GM12864 (cell line): Measurements from ENCODE around the gene CUZD1.

Source experiments
- DNase-seq: peaks from one replicate; pipeline ENCODE4 v3.0.0-alpha.2; 2011; ENCODE audit warnings: low read depth
- H3K4me3 ChIP-seq: 2 replicates; pipeline ENCODE4 v1.5.1; 2011; ENCODE audit warnings: mild to moderate bottlenecking, low read depth, low read length, control low read depth
- TF ChIP-seq, protein P1 (sequence below): IDR thresholded peaks from 2 replicates; pipeline ENCODE4 v1.5.1; 2011; ENCODE audit warnings: low read depth, mild to moderate bottlenecking, moderate library complexity, low read length, control low read depth, inconsistent platforms; ENCODE audit errors: missing control alignments

CUZD1 gene

DNA sequence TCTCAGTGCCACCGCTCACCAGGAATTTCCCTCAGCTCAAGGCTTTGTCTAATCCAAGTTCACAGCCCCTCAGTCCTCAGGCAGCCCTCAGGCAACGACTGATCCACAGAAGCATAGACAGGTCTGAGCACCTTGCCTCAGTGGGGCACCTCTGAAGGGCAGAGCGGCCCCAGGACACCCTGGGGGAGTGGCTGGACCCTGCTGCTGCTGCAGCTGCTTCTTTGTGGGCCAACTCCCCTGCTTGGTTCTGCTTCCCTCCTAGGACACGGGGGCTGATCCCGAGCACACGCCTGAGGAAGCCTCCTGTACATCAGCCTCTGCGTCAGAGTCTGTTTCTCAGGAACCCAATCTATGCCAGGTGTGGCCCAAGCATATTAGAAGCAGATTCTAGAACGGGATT, 16.2 kb downstream of the CUZD1 start:
- TF ChIP-seq, protein P1, sequence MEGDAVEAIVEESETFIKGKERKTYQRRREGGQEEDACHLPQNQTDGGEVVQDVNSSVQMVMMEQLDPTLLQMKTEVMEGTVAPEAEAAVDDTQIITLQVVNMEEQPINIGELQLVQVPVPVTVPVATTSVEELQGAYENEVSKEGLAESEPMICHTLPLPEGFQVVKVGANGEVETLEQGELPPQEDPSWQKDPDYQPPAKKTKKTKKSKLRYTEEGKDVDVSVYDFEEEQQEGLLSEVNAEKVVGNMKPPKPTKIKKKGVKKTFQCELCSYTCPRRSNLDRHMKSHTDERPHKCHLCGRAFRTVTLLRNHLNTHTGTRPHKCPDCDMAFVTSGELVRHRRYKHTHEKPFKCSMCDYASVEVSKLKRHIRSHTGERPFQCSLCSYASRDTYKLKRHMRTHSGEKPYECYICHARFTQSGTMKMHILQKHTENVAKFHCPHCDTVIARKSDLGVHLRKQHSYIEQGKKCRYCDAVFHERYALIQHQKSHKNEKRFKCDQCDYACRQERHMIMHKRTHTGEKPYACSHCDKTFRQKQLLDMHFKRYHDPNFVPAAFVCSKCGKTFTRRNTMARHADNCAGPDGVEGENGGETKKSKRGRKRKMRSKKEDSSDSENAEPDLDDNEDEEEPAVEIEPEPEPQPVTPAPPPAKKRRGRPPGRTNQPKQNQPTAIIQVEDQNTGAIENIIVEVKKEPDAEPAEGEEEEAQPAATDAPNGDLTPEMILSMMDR, result no peak
- DNase-seq, result no peak
- H3K4me3 ChIP-seq, result no peak overlapping the region

DNA sequence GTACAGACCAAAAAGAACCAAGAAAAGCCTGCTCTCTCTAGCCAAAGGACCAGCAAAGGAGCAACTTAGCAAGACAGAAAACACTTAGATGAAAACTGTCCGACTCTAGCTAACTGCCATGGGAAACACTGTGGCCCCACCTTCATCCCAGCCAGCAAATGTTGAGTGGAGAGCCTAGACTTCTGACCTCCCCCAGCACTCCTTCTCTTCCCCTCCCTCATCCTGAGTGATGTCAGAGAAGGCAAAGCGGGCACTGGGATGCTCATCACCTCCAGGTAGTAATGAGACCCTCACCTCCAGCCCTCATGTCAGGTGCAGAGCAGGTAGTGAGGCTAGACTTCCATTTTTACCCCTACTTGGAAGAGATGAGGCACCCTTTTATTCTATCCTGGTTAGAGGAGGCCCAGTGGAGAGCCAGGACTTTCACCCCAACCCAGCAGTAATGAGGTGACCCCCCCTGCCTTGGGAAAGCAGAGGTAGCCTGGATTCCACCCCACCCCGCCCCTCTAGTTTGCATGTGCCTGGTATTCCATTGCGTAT, 16.9 kb downstream of the CUZD1 start:
- no peak for DNase-seq
- no peak overlapping the region for H3K4me3 ChIP-seq
- TF ChIP-seq, protein P1, result no peak

DNA sequence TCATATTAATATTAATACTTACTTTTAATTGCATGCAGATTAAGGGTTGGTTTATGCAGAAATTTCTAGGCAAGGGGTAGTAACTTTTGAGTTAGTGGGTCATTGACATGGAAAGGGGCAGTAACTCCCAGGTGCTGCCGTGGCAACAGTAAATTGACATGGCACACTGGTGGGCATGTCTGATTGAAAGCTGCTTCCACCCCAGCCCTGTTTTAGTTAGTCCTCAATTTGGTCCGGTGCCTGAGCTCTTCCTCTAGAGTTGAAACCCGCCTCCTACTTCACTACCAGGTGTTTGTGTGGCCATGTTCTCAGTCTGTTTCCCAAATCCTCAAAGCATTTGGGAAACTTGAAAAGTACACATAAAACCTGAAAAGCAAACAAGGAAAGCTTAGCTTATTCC, 18.4 kb downstream of the CUZD1 start:
- no peak for DNase-seq
- TF ChIP-seq, protein P1, result no peak
- H3K4me3 ChIP-seq, result no peak overlapping the region

DNA sequence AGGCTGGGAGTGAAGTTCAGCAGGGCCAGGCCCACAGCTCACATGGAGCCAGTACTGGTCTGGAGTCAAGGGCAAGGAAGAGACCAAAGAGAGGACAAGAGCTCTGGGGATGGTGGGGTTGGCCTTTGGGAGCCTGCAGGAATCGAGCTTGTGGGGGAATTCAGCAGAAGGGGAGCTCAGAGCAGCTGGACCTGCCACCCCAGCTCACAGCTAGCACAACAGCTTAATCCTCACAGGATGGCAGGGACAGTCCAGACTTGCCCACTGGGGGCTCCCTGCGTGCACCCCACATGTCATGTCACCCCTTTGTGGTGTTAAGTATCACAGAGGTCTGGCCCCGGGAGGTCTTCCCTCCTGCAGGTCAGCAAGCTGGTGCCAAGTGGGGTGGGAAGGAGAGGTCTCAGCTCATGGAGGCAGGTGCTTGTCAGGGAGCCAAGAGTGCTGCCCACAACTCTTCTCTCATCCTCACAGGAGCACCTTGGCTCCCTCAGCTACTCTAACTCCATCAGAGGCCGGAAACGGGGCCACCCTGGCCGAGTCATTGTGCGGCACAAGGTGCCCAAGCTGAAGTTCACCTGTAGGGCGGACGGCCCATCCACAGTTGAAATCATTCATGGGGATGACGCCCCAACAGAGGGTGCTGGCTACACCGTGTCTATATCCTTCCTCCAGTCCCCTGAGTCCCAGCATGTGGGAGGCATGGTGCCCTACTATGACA, 22.5 kb downstream of the CUZD1 start:
- DNase-seq, result no peak
- TF ChIP-seq, protein P1, result no peak
- H3K4me3 ChIP-seq, result no peak overlapping the region

DNA sequence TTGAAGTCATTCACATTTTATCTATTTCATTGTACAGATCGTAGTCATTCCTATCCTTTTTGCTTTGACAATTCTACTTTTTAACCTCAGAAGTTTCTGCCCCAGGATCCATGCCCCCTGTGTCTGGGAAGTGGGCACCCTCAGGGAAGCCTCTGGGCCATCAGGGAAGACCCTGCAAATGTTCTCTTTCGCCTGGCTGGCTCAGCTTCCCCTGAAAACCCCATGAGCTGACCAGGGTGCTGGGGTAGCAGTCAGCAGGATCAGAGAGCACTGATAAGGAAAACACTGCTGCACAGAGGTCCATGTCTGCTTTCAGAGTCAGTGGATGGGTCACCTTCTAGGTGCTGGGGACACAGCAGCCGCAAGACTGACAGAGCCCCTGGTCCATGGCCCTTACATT, 23.8 kb downstream of the CUZD1 start:
- no peak overlapping the region for H3K4me3 ChIP-seq
- no peak for DNase-seq
- TF ChIP-seq, protein P1, result no peak

DNA sequence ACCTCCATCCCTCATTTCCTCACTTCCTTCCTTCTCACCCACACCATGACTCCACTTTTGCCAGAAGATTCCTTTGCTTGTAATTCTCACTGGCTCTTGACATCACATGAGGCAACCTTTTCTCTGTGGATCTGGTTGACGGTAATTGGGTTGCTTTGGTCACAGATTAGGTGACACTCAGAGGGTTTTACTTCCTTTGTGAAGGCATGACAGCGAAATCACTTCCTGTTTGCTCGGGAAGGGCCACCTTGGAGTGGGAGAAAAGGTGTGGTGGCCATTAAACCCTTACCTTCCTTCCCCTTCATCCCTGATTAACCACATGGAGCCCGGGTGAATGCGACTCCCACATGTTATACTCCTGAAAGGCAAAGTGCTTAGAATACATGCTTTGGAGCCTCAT, 30.2 kb downstream of the CUZD1 start:
- TF ChIP-seq, protein P1, result no peak
- no peak overlapping the region for H3K4me3 ChIP-seq
- no peak for DNase-seq

DNA sequence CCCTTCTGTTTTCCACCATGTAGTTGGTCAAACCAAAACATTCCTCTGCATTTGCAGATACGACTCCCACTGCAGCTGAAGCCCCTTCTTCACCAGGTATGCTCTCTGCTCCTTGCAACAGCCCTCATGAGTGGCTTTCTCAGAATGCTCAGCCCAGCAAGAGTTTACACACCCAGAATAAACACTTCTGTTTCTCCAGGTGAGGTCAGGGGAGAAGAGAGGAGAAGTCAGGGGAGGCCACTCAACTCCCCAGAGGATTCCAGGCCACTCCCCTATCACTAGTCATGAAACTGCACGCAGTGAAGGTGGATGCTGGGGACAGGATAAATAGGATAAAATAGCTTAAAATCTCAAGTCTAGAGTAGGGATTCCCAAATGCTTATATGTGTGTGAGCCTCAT, 31.2 kb downstream of the CUZD1 start:
- H3K4me3 ChIP-seq, result no peak overlapping the region
- TF ChIP-seq, protein P1, result no peak
- no peak for DNase-seq
